Testis (tissue), 2 donors: Measurements from ENCODE around the gene HSF4.

Experiments used
- POLR2A ChIP-seq: fragments of 450-650 bp; IDR thresholded peaks from one replicate; pipeline ENCODE4 v1.6.1; 2017; ENCODE audit warnings: antibody characterized with exemption, mild to moderate bottlenecking, moderate library complexity
- TF ChIP-seq, protein P1 (sequence below), 3 experiments: fragments of 450-650 bp in 2 of 3; fragments of 200-600 bp in 1 of 3; sonication (generic) in 1 of 3; IDR thresholded peaks; one replicate each; pipeline ENCODE4 v1.5.1; 2016 to 2019; ENCODE audit warnings: antibody characterized with exemption in 3 of 3, mild to moderate bottlenecking in 2 of 3, moderate library complexity in 1 of 3

DNA sequence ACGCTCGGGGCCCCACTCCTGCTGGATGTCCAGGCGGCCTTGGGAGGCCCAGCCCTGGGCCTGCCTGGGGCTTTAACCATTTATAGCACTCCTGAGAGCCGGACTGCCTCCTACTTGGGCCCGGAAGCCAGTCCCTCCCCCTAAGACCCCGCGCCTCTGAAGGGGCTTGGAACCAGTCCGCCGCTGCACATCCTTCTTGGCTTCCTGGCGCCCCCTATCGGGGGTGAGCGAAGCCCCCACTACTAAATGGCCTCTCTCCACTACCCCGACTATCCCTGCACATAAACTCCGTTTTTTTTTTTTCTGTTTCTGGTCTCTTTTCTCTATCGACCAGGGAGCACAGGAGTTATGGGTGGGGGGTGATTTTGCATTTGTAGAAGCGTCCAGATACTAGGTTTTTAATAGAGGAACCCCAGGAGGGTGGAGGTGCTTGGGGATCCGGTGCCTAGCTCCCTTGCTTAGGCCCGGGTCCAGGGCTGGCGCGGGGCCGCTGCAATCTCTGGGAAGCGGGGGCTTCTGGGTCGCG is 5.2 kb downstream of the HSF4 start:
- TF ChIP-seq, protein P1, sequence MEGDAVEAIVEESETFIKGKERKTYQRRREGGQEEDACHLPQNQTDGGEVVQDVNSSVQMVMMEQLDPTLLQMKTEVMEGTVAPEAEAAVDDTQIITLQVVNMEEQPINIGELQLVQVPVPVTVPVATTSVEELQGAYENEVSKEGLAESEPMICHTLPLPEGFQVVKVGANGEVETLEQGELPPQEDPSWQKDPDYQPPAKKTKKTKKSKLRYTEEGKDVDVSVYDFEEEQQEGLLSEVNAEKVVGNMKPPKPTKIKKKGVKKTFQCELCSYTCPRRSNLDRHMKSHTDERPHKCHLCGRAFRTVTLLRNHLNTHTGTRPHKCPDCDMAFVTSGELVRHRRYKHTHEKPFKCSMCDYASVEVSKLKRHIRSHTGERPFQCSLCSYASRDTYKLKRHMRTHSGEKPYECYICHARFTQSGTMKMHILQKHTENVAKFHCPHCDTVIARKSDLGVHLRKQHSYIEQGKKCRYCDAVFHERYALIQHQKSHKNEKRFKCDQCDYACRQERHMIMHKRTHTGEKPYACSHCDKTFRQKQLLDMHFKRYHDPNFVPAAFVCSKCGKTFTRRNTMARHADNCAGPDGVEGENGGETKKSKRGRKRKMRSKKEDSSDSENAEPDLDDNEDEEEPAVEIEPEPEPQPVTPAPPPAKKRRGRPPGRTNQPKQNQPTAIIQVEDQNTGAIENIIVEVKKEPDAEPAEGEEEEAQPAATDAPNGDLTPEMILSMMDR (IDR thresholded peaks at IDR 0.05), result peak in 2 of 3 experiments; percentile 39 to 57
- no peak for TF ChIP-seq POLR2A
